GM21526 (cell line): ENCODE results near the gene FOXRED1.
A peak's percentile ranks its signal among the peaks of the same experiment; 100 is the strongest.
"Not testable (repeated sequence)": the region's sequence is repeated elsewhere in the genome, so short reads cannot be mapped to it uniquely, and the experiment has no call there.

ENCODE experiments used
- ATAC-seq: cut with Tn5 transposase; IDR thresholded peaks from one replicate; pipeline ENCODE4 v1.9.1; 2021; ENCODE audit warnings: moderate library complexity; ENCODE audit not compliant: unreplicated experiment, low FRiP score

Gene FOXRED1

DNA sequence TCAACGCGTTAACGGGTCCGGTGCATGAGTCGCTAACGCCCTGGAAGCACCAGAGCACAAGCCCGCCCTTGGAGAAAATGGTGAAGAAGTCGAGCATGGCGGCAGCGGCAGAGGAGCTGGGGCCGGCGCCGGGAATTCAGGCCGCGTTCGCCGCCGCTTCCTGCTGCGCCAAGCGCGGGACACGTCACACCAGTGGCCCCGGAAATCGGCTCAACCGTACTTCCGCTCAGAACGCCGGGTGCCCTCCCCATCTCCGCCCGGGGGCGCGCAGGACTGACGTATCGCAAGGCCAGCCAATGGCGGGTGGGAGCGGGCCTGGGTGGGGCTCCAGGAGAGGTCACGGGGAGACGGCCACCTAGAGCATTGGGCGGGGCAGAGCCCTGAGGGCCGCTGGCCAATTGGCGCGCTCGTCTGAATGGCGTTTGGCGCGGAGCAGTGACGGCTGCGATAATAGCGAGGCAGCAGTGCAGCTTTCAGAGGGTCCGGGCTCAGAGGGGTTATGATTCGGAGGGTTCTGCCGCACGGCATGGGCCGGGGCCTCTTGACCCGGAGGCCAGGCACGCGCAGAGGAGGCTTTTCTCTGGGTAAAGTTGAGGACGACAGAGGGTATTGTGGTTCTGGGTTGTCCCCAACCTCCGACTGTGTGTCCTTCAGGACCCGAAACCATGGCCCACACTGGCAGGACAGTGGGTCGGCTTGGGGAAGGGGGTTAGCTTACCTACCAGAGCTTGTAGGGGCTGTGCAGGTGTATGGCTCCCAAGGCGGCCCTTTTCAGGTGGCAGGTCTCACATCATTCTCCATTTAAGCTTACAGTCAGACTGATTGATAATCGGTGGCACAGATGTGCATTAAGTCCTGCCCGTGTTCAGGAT is at the start of gene FOXRED1, which contains the start of gene SRPRA:
Gene FOXRED1, plus strand, starts transcription at position 447 of the 872 bp plus-strand sequence. Its CDS starts 53 bp downstream, at position 500.
Gene SRPRA, minus strand, starts transcription at position 188 of the 872 bp plus-strand sequence. Its CDS starts 91 bp downstream, at position 97.
- ATAC-seq, result peak; percentile 99

DNA sequence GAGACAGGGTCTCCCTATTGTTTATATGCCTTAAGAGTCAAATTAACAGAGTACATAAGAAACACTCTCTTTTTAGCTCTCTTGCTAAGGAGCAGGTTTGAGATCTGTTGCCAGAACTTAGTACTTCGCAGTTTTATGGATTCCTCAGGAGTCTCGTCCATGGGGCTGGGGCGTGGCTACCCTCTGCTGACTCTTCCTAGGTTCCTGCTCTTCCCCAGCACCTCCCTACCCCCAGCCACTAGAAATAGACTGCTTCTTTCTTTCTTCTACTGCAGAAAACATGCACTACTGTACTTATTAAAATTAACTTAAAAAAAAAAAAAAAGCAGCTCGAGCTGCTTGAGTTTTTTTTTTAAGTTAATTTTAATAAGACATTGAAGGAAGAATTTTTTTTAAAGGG is 49.4 kb upstream of the FOXRED1 start:
- ATAC-seq, result no peak

GRCh38 chr11:126224647-126225294 is 44.2 kb upstream of the FOXRED1 start:
- no peak for ATAC-seq

GRCh38 chr11:126225295-126225665 is 43.7 kb upstream of the FOXRED1 start:
- ATAC-seq, result no peak

GRCh38 chr11:126226334-126227084 is 42.4 kb upstream of the FOXRED1 start:
- no peak for ATAC-seq

DNA sequence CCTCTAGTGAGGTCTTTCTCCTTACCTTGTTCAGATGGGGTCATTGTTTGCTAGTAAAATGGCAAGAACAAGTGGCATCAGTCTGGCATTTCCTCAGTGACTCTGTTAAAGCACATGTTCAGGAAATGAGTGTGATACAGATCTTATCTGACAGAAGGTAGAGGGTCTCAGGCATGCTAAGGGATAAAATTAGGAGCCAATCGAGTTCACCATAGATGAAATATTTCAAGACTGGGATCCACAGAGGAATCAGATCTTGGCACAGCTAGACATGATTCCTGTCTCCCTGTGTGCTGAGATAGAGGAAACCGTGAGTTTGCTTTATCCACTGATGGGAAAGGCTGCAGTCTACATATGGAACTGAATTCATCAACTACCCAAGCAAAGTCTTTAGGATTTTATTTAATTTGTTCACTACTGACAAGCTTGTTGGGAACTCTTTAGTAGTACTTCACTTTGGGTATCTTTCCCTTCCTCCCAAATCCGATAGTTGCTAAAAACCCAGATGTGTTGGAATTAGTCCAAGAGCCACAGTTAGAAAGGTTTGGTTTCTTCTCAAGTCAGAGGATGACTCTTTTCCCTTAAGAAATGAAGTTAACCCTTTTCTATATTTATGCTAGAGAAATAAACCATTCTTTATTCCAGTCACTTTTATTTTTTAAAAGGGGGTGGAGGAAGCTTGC is 39.0 kb upstream of the FOXRED1 start:
- ATAC-seq, result no peak

DNA sequence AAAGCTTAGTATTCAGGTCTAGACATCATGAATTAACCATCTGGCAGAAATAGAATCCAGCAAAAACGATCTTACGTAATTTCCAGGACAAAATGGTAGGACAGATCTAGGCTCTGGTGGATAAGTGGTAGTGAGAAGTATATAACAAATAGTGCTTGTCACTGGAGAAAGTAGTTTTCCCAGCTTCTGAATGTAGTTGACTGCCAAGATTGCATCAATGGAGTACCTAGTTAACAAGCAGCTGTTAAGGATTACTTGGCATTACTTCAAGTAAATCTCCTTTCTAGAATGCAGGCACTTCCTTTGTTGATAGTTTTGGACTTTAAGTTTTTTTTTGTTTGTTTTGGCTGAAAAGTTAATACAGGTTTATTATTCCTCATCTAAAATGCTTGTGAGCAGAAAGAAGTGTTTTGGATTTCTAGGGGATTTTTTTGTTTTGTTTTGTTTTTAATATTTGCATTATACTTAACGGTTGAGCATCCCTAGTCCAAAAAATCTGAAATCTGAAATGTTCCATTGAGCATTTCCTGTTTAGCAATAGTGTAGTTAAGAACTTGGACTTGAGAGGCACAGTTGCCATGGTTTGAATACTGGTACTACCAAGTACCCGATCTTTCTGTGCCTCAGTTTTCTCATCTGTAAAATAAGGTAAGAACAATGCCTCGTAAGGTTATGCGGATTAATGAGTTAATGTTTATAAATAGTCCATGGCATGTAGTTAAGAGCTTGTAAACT is 37.1 kb upstream of the FOXRED1 start:
- no peak for ATAC-seq

- no peak for ATAC-seq
These were observed 36.3 kb upstream of the FOXRED1 start for GRCh38 chr11:126232683-126233082.

- no peak for ATAC-seq
These were observed 35.6 kb upstream of the FOXRED1 start for GRCh38 chr11:126233391-126233790.

GRCh38 chr11:126246636-126247035 is 22.3 kb upstream of the FOXRED1 start:
- ATAC-seq, result no peak

DNA sequence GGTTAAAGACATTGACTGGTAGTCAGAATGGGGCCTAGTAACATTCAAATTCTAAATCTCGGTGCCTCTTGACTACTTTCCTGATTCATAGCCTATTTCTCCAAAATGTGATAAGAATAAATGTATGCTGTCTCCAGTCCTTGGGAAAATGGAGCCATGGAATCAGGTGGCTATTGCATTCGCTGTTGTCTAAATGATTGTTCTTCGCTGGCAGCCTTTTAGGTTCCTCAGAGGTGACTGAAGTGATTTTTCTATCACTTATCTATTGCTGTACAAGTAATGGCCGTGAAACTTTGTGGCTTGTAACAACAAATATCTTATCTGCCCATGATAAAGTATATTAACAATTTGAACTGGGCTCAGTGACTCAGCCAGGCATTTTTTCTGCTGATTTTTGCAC is 15.7 kb upstream of the FOXRED1 start:
- ATAC-seq, result no peak

GRCh38 chr11:126254819-126255218 is 14.1 kb upstream of the FOXRED1 start:
- ATAC-seq, result no peak

DNA sequence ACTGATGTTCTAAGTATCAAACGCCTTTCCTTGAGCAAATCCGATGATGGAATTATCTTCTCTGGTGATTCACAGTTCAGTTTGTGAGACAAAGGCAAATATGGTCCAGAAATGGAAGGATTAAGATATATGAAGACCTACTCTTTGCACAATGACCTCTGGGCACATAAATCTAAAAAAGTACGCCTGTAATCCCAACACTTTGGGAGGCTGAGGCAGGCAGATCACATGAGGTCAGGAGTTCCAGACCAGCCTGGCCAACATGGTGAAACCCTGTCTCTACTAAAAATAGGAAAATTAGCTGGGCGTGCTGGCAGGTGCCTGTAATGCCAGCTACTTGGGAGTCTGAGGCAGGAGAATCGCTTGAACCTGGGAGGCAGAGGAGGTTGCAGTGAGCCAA is 13.4 kb upstream of the FOXRED1 start:
- ATAC-seq, result not testable (repeated sequence)

GRCh38 chr11:126256216-126256615 is 12.7 kb upstream of the FOXRED1 start:
- no peak for ATAC-seq

DNA sequence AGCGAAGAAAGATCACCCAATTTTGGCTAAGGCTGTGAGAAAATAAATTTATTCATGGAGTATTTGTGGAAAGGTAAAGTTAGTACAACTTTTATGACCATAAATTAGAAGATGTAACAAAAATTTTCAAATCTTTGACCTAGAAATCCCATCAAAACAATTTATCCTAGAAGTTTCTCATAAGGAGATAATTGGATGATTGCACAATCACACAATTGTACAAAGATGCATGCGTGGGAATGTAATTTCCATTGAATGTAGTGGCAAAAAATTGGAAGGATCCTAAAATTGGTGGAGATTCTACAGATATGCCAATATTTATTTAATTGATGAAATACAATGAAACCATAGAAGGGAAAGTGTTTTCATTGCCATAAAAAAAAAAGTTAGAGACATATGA is 11.8 kb upstream of the FOXRED1 start:
- ATAC-seq, result no peak

DNA sequence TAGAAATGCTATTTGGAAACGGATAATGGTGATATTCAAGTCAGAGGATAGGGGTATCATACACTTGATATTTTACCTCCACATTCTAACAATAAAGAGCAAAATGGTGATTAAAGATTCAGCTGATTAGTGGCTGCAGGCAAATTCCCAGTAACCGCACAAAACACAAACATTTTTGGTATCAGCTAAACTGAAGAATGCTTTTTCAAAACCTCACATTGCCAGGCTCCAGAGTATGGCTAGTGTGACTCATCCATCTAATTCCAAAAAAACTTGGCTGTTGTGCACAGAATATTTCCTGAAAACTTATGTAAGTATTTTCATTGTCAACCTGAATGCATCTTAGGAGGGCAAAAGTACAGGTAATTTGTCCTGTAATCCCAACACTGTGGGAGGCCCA is 11.2 kb upstream of the FOXRED1 start:
- ATAC-seq, result no peak

DNA sequence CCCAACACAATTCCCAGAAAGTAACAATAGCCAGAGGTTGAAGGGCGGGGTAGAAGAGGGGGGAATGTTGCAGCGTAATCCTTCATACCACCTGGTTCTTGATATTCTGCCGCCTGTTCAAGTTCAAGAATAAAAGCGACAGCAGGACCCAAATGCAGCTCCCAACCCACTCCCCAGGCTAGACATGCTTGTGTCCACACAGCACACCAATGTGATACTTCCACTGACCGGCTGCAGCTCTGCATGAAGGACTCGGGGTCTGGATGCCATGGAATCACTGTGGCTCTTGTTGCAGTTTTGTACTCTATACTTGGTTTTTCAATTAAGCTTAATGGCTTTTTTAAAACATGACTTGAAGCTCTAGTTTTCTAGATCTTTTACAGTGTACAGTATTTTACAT is 6.7 kb upstream of the FOXRED1 start:
- ATAC-seq, result no peak

- ATAC-seq, result no peak
These were observed 5.5 kb upstream of the FOXRED1 start for GRCh38 chr11:126263489-126263888.

- no peak for ATAC-seq
These were observed 3.1 kb upstream of the FOXRED1 start for GRCh38 chr11:126265811-126266210.

- no peak for ATAC-seq
These were observed 1.3 kb upstream of the FOXRED1 start for GRCh38 chr11:126267650-126268049.
